Hematopoietic multipotent progenitor cell treated with erythropoietin and hydrocortisone succinate and interleukin-3 and kit ligand, for 17 days (in vitro differentiated cells): ENCODE results near the gene CASKIN1.
"Not testable (repeated sequence)": the region's sequence is repeated elsewhere in the genome, so short reads cannot be mapped to it uniquely, and the experiment has no call there.

Experiments
- DNase-seq: peaks from one replicate; pipeline ENCODE4 v3.0.0-alpha.2; 2015; ENCODE audit warnings: low spot score

Gene CASKIN1

GRCh38 chr16:2209258-2210008 lies 13.0 kb upstream of the CASKIN1 start:
- DNase-seq, result no peak

GRCh38 chr16:2208772-2209171 lies 12.4 kb upstream of the CASKIN1 start:
- no peak for DNase-seq

- DNase-seq, result no peak
Measured at GRCh38 chr16:2208308-2208707, 11.9 kb upstream of the CASKIN1 start.

- no peak for DNase-seq
Measured at GRCh38 chr16:2207872-2208271, 11.5 kb upstream of the CASKIN1 start.

- DNase-seq, result no peak
Measured at GRCh38 chr16:2206780-2207433, 10.5 kb upstream of the CASKIN1 start.

GRCh38 chr16:2206420-2206779 lies 10.0 kb upstream of the CASKIN1 start:
- DNase-seq, result no peak

GRCh38 chr16:2205967-2206313 lies 9.5 kb upstream of the CASKIN1 start:
- no peak for DNase-seq

GRCh38 chr16:2205104-2205966 lies 8.9 kb upstream of the CASKIN1 start, which contains the start of gene MLST8:
MLST8 (plus strand) TSS chr16:2205454; CDS start chr16:2206086, 632 bp downstream.
- peak; percentile 94 for DNase-seq

- no peak for DNase-seq
Measured at GRCh38 chr16:2204416-2205103, 8.2 kb upstream of the CASKIN1 start.

- DNase-seq, result not testable (repeated sequence)
Measured at GRCh38 chr16:2203119-2203688, 6.8 kb upstream of the CASKIN1 start.

GRCh38 chr16:2200313-2200712 lies 3.9 kb upstream of the CASKIN1 start:
- no peak for DNase-seq

GRCh38 chr16:2199621-2200139 lies 3.3 kb upstream of the CASKIN1 start:
- no peak for DNase-seq

- DNase-seq, result no peak
Measured at GRCh38 chr16:2199095-2199494, 2.7 kb upstream of the CASKIN1 start.

GRCh38 chr16:2198283-2198682 lies 1.9 kb upstream of the CASKIN1 start:
- no peak for DNase-seq

- no peak for DNase-seq
Measured at GRCh38 chr16:2197765-2198164, 1.4 kb upstream of the CASKIN1 start.

- no peak for DNase-seq
Measured at GRCh38 chr16:2196981-2197511, 641 bp upstream of the CASKIN1 start.

GRCh38 chr16:2195322-2196161 lies 863 bp downstream of the CASKIN1 start:
- no peak for DNase-seq

GRCh38 chr16:2194852-2195321 lies 1.5 kb downstream of the CASKIN1 start:
- DNase-seq, result peak; percentile 65

GRCh38 chr16:2194166-2194834 lies 2.1 kb downstream of the CASKIN1 start:
- no peak for DNase-seq

- no peak for DNase-seq
Measured at GRCh38 chr16:2191446-2191706, 5.0 kb downstream of the CASKIN1 start.
